Suprapubic skin (tissue), 4 donors: ENCODE data around the gene ZDHHC1. TPM values are rescaled to one million over a fixed set of nuclear protein-coding genes. Genes with fewer than 3 reads are reported as not detected.

Experiments used
- DNase-seq, 2 donors: peaks; one replicate each; pipeline ENCODE4 v3.0.0-alpha.2; 2019; ENCODE audit warnings: low spot score in 2 of 2
- H3K27ac ChIP-seq: fragments of 200-600 bp; sonication (generic); one replicate; pipeline ENCODE4 v1.5.1; 2019
- H3K27me3 ChIP-seq: fragments of 200-600 bp; sonication (generic); one replicate; pipeline ENCODE4 v1.5.1; 2019
- H3K36me3 ChIP-seq: fragments of 200-600 bp; sonication (generic); one replicate; pipeline ENCODE4 v1.5.1; 2019
- H3K4me1 ChIP-seq: fragments of 200-600 bp; sonication (generic); one replicate; pipeline ENCODE4 v1.5.1; 2019
- H3K4me3 ChIP-seq: fragments of 200-600 bp; sonication (generic); one replicate; pipeline ENCODE4 v1.5.1; 2019; ENCODE audit warnings: mild to moderate bottlenecking
- H3K9me3 ChIP-seq: fragments of 200-600 bp; sonication (generic); one replicate; pipeline ENCODE4 v1.5.1; 2019
- EP300 ChIP-seq: sonication (generic); formaldehyde crosslinking; IDR thresholded peaks from one replicate; pipeline ENCODE4 v1.6.1; 2017; ENCODE audit warnings: antibody characterized with exemption
- POLR2A ChIP-seq, 2 donors: fragments of 450-650 bp; IDR thresholded peaks; one replicate each; pipeline ENCODE4 v1.6.1; 2017; ENCODE audit warnings: antibody characterized with exemption in 2 of 2, mild to moderate bottlenecking in 2 of 2, moderate library complexity in 2 of 2
- POLR2AphosphoS5 ChIP-seq, 3 donors: sonication (generic); formaldehyde crosslinking; IDR thresholded peaks; one replicate each; pipeline ENCODE4 v1.6.1; 2017; ENCODE audit warnings: antibody characterized with exemption in 3 of 3
- WGBS: methylation state at CpG from one replicate; pipeline ENCODE4 v1.1.5; 2018; 5-methylcytosine and 5-hydroxymethylcytosine counted together
- total RNA-seq, 4 donors: library from RNA; depleted of rRNA; stranded (reverse); fragments of >200 nt; gene quantifications; one replicate each; pipeline ENCODE4 v1.1.0, GENCODE V29; 2016
- TF ChIP-seq, protein P1 (sequence below), 2 donors: fragments of 200-600 bp in 1 of 2; fragments of 450-650 bp in 1 of 2; sonication (generic) in 1 of 2; IDR thresholded peaks; one replicate each; pipeline ENCODE4 v1.5.1; 2016 to 2019; ENCODE audit warnings: antibody characterized with exemption in 2 of 2, mild to moderate bottlenecking in 1 of 2, moderate library complexity in 1 of 2

ZDHHC1 gene
- total RNA-seq, 4 donors from 2014 or later = 14.0 to 31.0 (median 23.8) TPM

DNA sequence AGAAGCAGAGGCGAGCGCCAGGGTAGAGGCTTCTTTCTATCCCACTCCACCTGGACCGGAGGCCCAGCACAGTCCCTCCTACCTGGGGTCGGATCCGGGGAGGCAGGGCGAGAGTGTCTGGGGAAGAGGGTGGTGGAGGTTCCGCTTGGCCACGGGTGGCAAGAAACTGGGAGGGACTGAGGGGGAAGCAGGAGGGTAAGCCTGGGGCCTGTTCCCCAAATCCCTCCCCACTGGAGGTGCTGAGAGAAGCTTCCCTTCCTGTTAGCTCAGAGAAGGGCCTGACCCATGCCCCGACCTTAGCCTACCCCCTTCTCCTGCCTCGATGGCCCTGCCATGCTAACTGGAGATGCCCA, 21.2 kb downstream of the ZDHHC1 start:
- Histone ChIP-seq H3K36me3 (no peaks in the 10 kb centered on the region), H3K9me3 (no peaks in the 10 kb centered on the region), H3K4me3 (peak overlapping the region; percentile 52), H3K27ac (peak overlapping the region; percentile 85), H3K27me3 (no peaks in the 10 kb centered on the region), H3K4me1 (peaks cover 98% of the 10 kb centered on the region)
- DNase-seq = no peak
- TF ChIP-seq, protein P1, sequence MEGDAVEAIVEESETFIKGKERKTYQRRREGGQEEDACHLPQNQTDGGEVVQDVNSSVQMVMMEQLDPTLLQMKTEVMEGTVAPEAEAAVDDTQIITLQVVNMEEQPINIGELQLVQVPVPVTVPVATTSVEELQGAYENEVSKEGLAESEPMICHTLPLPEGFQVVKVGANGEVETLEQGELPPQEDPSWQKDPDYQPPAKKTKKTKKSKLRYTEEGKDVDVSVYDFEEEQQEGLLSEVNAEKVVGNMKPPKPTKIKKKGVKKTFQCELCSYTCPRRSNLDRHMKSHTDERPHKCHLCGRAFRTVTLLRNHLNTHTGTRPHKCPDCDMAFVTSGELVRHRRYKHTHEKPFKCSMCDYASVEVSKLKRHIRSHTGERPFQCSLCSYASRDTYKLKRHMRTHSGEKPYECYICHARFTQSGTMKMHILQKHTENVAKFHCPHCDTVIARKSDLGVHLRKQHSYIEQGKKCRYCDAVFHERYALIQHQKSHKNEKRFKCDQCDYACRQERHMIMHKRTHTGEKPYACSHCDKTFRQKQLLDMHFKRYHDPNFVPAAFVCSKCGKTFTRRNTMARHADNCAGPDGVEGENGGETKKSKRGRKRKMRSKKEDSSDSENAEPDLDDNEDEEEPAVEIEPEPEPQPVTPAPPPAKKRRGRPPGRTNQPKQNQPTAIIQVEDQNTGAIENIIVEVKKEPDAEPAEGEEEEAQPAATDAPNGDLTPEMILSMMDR (IDR thresholded peaks at IDR 0.05) = no peak
- TF ChIP-seq POLR2A (IDR thresholded peaks at IDR 0.05) (no peak), POLR2AphosphoS5 (IDR thresholded peaks at IDR 0.05) (no peak), EP300 (no peak)
- 67% methylated on average over 8 of the region's 10 CpGs for WGBS

GRCh38 chr16:67394155-67395104, 21.8 kb downstream of the ZDHHC1 start:
- no peaks in the 10 kb centered on the region for H3K36me3 ChIP-seq
- peak overlapping the region; percentile 52 for H3K4me3 ChIP-seq
- no peak for TF ChIP-seq POLR2AphosphoS5 (IDR thresholded peaks at IDR 0.05)
- TF ChIP-seq EP300 = no peak
- DNase-seq = peak in 1 of 2 donors; percentile 77
- H3K4me1 ChIP-seq = peaks cover 91% of the 10 kb centered on the region
- no peaks in the 10 kb centered on the region for H3K9me3 ChIP-seq
- peak overlapping the region; percentile 75 for H3K27ac ChIP-seq
- H3K27me3 ChIP-seq = no peaks in the 10 kb centered on the region
- 62% methylated on average over 28 of the region's 88 CpGs for WGBS

- TF ChIP-seq POLR2A (IDR thresholded peaks at IDR 0.05) (no peak), POLR2AphosphoS5 (IDR thresholded peaks at IDR 0.05) (no peak), EP300 (no peak)
- TF ChIP-seq, protein P1 (IDR thresholded peaks at IDR 0.05) = no peak
- Histone ChIP-seq H3K27me3 (no peaks in the 10 kb centered on the region), H3K4me1 (peaks cover 85% of the 10 kb centered on the region), H3K27ac (peak overlapping the region; percentile 75), H3K36me3 (no peaks in the 10 kb centered on the region), H3K9me3 (no peaks in the 10 kb centered on the region), H3K4me3 (peak overlapping the region; percentile 52)
- WGBS = 8% methylated on average over 17 of the region's 20 CpGs
- peak in 1 of 2 donors; percentile 70 for DNase-seq
These were observed 22.5 kb downstream of the ZDHHC1 start for GRCh38 chr16:67393788-67394154.

- TF ChIP-seq, protein P1 (IDR thresholded peaks at IDR 0.05) = peak; percentile 26 to 87
- TF ChIP-seq POLR2AphosphoS5 (IDR thresholded peaks at IDR 0.05) (peak in 1 of 3 donors; percentile 15), POLR2A (IDR thresholded peaks at IDR 0.05) (peak in 1 of 2 donors; percentile 47), EP300 (no peak)
- H3K27me3 ChIP-seq = no peaks in the 10 kb centered on the region
- peaks cover 81% of the 10 kb centered on the region for H3K4me1 ChIP-seq
- H3K9me3 ChIP-seq = no peaks in the 10 kb centered on the region
- WGBS = no CpG with 5 or more reads among the region's 56 CpGs
- H3K4me3 ChIP-seq = peak within 1 kb of the TSS; percentile 52
- peak; percentile 95 for DNase-seq
- H3K27ac ChIP-seq = peak within 1 kb of the TSS; percentile 75
- no peaks in the 10 kb centered on the region for H3K36me3 ChIP-seq
These were observed 23.0 kb downstream of the ZDHHC1 start, which contains the start of gene TPPP3 for GRCh38 chr16:67393111-67393787. Gene TPPP3 (minus strand): TSS chr16:67393498. CDS start chr16:67391111, 2,387 bp downstream.

- Histone ChIP-seq H3K27me3 (no peaks in the 10 kb centered on the region), H3K4me1 (peaks cover 73% of the 10 kb centered on the region), H3K4me3 (peak overlapping the region; percentile 52), H3K27ac (peak overlapping the region; percentile 75), H3K9me3 (no peaks in the 10 kb centered on the region), H3K36me3 (no peaks in the 10 kb centered on the region)
- WGBS = 68% methylated on average over 18 of the region's 18 CpGs
- TF ChIP-seq, protein P1 (IDR thresholded peaks at IDR 0.05) = no peak
- TF ChIP-seq EP300 (no peak), POLR2A (IDR thresholded peaks at IDR 0.05) (no peak), POLR2AphosphoS5 (IDR thresholded peaks at IDR 0.05) (no peak)
- peak; percentile 64 to 77 for DNase-seq
These were observed 23.8 kb downstream of the ZDHHC1 start for GRCh38 chr16:67392301-67393059.
